ENCODE results near the gene KCNT2.

The KCNT2 gene

GRCh38 chr1:196550731-196551130 is 57.5 kb downstream of the KCNT2 start:
- no peak for TF ChIP-seq CTCF (conservative IDR thresholded peaks at IDR 0.05; ENCODE audit: control insufficient read depth, insufficient read depth, low read depth, low read length)
- no peak for DNase-seq (ENCODE audit: low read depth)
- no peak overlapping the region for H3K4me3 ChIP-seq (ENCODE audit: control insufficient read depth, low read depth, low read length)

GRCh38 chr1:196546272-196547111 is 61.7 kb downstream of the KCNT2 start:
- peak; percentile 78 for DNase-seq (ENCODE audit: low read depth)
- no peak overlapping the region for H3K4me3 ChIP-seq (ENCODE audit: control insufficient read depth, low read depth, low read length)
- no peak for TF ChIP-seq CTCF (conservative IDR thresholded peaks at IDR 0.05; ENCODE audit: control insufficient read depth, insufficient read depth, low read depth, low read length)

GRCh38 chr1:196545222-196545621 is 63.0 kb downstream of the KCNT2 start:
- no peak overlapping the region for H3K4me3 ChIP-seq (ENCODE audit: control insufficient read depth, low read depth, low read length)
- DNase-seq (ENCODE audit: low read depth) = no peak
- no peak for TF ChIP-seq CTCF (conservative IDR thresholded peaks at IDR 0.05; ENCODE audit: control insufficient read depth, insufficient read depth, low read depth, low read length)

- no peak for TF ChIP-seq CTCF (conservative IDR thresholded peaks at IDR 0.05; ENCODE audit: control insufficient read depth, insufficient read depth, low read depth, low read length)
- no peak for DNase-seq (ENCODE audit: low read depth)
- no peak overlapping the region for H3K4me3 ChIP-seq (ENCODE audit: control insufficient read depth, low read depth, low read length)
Measured at GRCh38 chr1:196544617-196545016, 63.6 kb downstream of the KCNT2 start.

- no peak for TF ChIP-seq CTCF (conservative IDR thresholded peaks at IDR 0.05; ENCODE audit: control insufficient read depth, insufficient read depth, low read depth, low read length)
- no peak for DNase-seq (ENCODE audit: low read depth)
- no peak overlapping the region for H3K4me3 ChIP-seq (ENCODE audit: control insufficient read depth, low read depth, low read length)
Measured at GRCh38 chr1:196543833-196544232, 64.4 kb downstream of the KCNT2 start.

- TF ChIP-seq CTCF (conservative IDR thresholded peaks at IDR 0.05; ENCODE audit: control insufficient read depth, insufficient read depth, low read depth, low read length) = no peak
- DNase-seq (ENCODE audit: low read depth) = no peak
- no peak overlapping the region for H3K4me3 ChIP-seq (ENCODE audit: control insufficient read depth, low read depth, low read length)
Measured at GRCh38 chr1:196538473-196538872, 69.8 kb downstream of the KCNT2 start.
